HG03575 (cell line): ENCODE results near the gene TTC39A.
"Not testable (repeated sequence)": the region's sequence is repeated elsewhere in the genome, so short reads cannot be mapped to it uniquely, and the experiment has no call there.

Source experiments
- ATAC-seq: cut with Tn5 transposase; IDR thresholded peaks from one replicate; pipeline ENCODE4 v1.9.1; 2021; ENCODE audit not compliant: unreplicated experiment, insufficient number of reproducible peaks, low FRiP score; ENCODE audit errors: extremely low read depth

TTC39A gene

DNA sequence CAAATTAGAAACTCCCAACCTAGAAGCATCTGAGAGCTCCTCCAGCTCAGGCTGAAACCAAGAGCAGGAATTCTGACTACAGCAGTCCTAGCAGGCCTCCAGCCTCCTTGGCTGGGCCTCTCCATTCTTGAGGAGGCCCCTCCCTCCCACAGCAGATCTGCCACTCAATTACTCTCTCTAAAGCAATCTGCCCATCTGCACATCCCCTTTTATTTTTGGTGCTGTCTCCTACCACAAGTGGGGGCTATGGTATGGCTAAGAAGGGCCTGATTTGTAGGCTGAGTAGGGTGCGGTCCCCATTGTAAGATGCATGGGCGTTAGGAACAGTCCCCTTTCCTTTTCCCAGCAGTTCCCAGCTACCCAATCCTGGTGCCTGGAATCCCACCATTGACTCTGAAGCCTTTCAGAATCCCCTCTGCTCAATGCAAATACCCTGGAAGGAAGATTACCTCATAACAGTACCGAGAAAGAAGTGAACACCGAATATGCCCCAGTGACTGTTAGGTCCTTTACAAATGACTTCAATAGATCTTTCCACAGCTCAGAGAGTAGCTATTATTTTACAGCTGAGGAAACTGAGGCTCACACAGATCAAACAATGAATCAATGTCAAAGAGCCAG is 11.6 kb upstream of the TTC39A start:
- no peak for ATAC-seq

DNA sequence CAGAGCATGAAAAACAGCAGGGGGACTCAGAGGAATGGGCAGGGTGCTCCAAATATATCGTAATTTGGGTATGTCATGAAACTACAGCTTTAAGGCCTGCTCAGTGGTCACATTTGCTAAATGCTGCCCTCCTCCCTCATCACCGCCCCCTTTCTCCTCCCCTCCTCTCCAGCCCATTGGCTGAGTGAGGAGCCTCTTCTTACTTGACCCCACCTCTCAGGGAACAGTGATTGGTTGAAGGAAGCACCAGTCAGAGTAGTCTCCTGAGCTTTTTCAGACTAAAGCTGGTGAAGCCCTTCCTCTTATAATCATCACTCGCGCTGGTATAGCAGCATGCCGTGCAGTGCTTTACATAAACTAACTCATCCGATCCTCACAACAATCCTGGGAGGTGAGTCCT is 10.0 kb upstream of the TTC39A start:
- ATAC-seq: no peak

DNA sequence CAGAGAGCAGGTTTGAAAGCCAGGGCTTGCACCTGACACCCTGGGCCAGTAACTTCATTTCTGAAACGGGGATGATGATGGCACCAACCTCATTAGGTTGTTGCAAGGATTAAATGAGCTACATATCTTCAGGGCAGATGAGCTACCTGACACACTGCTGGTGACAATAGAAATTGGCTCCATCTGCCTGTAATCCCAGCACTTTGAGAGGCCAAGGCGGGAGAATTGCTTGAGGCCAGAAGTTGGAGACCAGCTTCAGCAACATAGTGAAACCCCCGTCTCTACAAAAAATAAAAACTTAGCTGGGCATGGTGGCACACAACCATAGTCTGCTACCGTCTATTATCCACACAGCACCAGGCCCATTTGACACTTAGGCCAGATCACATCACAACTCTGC is 6.3 kb upstream of the TTC39A start:
- ATAC-seq: no peak

DNA sequence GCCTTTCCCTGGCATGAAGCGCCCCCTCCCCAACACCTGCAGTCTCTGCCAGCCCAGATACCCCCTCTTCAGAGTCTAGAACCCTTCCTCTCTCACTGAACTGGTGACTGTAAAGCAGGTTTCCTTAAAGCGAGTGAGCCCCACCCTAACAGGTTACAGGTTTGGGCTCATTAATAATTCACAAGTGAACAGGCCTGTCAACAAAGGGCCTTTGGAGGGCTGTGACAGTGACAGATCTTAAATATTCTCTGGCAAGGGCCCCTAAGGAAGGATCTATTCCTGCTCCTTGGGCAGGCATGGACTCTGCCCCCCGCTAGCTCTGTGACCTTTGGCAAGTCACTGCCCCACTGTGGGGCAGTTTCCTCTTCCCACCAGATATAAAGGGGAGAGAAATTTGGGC is 5.6 kb upstream of the TTC39A start:
- no peak for ATAC-seq

DNA sequence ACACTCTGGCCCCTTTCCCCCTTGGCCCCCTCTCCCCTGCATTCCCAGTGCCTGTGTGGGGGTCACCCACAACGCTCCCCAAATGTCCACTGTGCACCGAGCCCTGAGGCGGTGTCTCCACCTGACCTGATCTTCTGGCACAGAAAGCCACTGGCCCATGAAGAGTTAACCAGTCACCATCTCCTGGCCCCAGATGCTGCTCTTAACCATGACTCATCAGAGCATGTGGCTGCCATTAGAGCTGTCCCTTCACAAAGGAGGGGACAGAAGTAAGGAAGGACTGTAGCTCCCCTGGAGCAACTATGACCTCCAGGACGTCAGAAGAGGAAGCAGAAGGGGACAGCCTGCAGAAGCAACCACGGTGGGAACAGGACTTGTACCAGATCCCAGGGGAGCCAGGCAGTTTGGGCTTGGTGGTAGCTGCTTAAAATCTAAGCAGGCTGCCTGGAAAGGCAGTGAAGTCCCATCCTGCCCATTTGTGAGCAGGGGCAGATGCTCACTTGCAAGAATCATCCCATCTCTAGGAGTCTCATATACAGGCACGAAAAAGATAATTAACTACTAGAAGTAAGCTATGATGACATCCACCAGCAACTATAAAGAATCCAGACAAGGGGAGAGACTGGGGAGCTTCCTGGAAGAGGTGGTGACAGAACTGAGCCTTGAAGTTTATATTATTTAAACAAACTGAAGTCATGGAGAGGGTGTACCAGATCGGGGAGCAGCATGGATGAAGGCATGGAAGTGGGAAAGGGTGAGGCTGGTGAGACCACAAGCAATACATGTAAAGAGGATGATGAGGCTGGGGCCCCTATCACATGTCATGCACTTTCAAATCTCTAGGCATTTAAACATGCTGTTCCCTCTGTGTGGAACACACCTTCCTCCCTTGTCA is 1.1 kb upstream of the TTC39A start:
- ATAC-seq: no peak

DNA sequence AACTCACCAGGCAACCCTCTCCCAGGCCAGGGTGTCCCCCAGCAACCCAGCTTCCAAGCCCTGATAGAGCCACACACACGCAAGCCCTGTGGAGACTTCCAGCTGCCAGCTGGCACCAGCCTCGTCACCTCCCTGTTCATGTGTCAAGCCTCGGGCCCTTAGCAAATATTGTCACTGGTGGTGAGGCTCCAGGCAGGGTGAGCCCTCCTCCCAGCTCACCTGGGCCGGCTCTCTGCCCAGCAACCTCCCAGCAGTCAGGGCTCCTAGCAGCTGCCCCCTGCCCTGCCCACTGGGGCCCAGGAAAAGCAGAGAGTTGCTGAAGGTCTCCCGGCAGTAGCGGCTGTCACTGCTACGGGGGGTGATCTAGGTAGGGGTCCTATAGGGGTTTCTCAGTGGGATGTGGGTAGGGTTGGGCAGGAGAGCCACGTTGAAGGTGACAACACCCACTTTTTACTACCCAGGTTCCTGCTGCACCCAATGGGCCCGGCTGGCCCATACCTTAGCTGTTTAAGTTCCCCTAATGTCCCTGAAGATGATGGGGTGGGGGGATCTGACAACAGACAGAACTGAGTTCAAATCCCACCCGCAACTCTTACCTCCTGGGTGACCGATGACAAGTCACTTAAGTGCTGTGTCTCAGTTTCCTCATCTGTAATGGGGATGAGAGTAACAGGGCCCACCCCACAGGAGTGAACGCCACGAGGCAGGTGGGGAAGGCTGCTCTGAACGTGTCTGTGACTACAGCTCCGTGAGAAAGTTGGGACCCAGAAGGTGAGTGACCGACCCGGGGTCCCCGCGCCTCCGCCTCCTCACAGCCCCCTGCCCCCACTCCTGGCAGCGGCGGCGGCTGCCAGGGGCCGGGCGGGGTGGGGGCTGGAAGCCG is 678 bp downstream of the TTC39A start:
- ATAC-seq: no peak

DNA sequence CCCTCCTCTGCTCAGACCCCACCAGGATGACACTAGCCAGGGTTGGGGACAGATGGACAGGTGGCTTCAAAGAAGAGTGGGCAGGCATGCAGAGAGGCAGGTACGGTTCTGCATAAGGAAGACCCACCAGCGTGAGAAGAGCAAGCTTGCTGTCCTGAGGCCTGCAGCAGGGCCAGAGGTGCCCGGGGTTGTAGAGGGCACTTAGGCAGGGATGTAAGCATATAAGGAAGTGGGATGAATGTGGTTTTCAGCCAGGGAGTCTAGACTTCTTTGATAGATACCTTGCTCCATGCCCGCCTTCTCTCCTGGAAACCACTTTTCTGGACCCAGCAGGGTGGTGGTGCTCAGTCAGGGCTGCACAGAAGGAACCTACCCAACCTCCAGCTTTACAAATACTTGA is 1.4 kb downstream of the TTC39A start:
- no peak for ATAC-seq

DNA sequence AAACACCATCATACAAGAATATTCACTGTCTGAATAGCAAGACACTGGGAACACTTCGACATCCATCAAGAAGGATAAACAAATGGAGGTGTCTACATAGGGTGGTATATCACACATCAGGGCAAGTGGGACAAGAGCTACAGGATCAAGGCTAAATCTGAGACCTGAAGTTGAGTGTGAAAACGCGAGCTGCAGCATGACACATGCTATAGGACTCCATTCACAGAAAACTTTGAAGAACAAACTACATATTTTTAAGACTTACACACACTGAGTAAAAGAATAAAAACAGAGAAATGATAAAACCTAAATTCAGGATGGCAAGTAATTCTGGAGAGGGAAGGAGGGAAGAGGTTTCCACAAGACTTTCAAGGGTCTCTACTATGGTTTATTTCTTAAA is 2.1 kb downstream of the TTC39A start:
- no peak for ATAC-seq

DNA sequence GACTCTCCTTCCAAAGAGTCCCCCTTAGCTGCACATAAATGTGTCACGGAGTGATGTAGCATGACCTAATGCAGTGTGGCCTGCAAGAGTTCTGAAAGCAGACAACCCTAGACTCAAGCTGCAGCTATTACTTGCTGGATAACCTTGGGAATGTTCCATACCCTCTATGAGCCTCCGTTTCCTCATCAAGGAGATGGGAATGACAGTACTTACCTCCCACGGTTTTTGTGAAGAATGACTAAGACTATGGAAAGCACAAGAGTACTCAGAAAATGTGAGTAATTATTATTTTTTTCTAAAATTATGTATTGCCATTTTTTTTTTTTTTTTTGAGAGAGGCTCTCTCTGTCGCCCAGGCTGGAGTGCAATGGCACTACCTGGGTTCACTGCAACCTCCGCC is 3.0 kb downstream of the TTC39A start:
- ATAC-seq: no peak

DNA sequence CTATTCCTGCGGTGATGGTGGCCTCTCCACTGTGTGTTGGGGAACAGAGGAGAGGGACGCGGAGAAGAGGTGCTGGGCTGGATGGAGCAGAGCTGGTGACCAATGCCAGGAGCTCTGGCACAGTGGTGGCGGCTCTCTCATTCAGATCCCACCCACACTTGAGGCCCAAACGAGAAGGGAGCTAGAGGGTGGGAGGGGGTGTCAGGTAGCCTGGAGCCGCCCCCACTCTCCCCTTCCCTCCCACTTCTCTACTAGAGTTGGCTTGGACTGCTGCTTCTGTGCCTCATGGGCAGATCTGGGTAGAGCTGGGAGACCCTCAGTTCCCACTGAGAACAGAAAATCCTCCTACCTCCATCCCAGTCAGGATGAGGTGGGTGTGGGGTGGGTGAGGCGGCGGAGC is 3.5 kb downstream of the TTC39A start:
- no peak for ATAC-seq

DNA sequence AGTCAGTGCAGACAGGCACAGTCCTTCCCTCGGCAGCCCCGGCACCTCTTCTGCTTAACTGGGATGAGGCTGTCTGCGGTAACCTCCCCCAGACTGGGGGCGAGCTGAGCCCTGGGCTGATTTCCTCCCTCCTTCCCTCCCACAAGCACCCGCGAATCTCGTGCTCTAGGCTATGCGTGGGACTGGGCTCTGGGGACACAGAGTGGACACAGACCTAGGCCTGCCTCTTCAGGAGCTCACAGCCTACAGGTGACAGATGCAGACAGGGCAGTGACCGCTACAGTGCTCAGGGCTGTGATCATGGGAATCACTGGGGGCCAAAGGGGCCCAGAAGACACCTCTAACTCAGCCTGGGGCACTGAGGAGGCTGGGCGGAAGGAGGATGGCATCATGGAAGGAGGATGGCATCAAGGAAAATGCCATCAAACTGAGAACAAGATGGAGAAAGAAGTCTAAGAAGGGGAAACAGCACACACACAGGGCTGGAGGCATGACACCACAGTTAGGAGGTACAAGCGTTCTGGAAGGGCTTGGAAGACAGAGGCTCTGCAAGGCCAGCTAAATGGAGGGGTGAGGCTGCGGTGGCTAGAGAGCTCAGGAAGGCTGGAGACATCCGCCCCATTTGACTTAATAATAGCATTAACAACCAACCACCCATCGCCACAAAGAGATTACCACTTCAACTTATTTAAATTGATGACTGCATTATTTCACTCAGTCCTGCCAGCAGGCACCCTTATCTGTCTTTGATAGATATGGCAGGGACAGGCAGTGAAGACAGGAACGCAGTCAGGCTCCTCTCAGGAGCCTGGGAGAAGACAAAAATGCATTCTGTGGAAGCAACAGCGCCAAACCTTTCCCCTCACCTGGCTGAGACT is 4.2 kb downstream of the TTC39A start:
- ATAC-seq: no peak

DNA sequence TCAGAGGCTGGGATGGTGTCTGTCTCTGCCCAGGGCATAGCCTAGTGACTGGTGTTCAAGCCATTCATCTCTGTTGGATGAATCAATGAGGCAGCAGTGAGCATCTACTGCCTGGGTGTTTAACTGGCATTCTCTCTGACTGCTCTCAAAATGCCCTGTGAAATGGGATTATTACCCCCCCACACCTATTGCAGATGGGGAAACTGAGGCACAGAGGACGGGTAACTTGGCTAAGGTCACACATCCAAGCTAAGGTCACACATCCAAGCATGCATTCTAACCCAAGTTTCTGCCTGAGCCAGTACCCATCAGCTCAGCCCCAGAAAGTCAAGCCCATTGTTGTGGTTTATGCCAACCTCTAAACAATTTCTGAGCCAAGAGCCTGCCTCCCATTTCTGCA is 5.0 kb downstream of the TTC39A start:
- ATAC-seq: no peak

DNA sequence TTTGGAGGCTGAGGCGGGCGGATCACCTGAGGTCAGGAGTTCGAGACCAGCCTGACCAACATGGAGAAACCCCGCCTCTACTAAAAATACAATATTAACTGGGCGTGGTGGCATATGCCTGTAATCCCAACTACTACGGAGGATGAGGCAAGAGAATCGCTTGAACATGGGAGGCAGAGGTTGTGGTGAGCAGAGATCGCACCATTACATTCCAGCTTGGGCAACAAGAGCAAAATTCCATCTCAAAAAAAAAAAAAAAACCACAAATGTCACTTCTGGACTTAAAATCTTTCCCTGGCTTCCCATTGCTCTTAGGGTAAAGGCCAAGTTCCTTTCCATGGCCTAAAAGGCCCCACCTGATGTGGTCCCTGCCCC is 5.4 kb downstream of the TTC39A start:
- not testable (repeated sequence) for ATAC-seq

DNA sequence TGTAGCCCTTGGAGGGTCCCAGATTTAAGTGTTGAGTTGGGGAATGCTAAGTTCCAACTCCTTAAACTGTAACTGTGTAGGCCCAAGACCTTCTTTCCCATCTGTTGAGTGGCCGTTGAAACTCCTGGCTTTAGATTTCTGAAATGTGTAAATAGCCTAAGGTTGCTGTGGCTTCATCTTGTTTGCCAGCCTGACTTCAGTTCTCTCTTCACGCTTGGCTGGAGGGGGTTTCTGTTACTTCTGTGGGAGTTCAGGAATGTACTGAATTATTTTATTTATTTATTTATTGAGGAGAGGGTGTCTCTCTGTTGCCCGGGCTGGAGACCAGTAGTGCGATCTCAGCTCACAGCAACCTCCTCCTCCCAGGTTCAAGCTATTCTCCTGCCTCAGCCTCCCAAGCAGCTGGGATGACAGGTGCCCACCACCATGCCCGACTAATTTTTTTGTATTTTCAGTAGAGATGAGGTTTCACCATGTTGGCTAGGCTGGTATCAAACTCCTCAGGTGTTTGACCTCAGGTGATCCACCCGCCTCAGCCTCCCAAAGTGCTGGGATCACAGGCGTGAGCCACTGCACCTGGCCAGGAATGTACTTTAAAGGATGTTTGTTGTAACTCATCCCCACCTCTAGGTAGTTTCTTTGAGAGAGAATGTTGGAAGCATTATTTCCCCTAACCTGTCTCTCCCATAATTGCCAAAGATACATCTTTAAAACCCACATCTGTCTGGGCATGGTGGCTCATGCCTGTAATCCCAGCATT is 5.9 kb downstream of the TTC39A start:
- no peak for ATAC-seq

DNA sequence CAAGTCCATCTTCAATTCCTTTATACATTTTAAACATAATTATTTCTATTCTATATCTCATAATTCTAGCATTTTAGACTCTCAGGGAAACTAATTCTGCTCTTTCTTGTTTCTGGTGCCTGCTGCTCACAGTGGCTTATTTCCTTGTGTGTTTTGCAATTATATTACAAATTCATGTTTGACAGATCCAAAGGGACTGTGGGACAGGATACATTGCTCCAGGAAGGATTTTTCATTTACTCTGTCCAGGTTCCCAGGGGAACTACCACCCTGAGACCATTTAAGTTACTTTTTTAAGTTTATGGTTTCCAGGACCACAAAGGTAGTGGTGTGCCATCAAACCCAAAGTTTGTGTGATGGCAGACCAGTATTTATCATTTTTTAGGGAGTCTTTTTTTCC is 6.6 kb downstream of the TTC39A start:
- ATAC-seq: no peak

DNA sequence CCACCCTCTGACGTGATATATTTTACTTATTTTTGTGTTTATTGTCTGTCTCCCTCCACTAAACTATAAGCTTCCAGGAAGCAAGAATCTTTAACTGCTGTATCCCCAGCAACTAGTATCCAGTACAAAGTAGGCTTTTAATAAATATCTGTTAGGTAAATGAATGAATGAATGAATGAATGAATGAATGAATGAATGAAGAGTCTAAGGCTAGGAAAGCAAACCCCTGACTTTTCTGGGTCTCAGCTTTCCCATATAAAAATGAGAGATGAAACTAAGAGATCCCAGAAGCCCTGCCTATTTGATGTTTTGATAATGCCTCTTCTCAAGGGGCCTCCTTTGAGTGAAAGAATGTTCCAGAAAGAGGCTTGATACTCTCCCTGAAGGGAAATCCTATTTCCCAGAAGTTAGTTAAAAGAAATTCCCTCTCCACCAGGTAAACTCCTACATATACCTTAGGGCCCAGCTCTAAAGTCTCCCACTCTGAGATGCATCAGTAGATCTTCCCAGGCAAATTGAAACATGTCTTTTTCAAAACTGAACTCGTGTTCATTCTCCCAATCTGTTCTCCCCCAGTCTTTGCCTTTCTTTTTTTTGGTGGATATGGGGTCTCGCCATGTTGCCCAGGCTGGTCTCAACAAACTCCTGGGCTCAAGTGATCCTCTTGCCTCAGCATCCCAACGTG is 7.8 kb downstream of the TTC39A start:
- no peak for ATAC-seq

DNA sequence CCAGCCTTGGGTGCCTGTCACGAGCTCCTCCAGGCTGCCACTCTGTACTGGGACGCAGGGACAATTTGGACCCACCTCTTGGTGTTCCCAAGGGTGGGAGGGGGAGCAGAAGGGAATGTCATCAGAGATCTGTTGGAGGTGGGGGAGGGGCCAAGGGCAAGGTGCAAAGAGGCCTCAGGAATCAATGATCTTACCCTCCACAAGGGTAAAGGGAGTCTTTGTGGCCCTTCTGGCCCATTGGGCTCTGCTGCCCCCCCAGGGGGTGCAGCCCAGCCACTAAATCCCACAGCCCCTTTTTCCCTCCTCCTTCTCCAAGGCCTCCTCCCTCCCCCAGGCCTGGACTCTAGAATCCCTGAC is 8.5 kb downstream of the TTC39A start:
- ATAC-seq: no peak
